Kidney (tissue), 14 donors: ENCODE measurements around the gene MEGF9. TPM values are rescaled to one million over a fixed set of nuclear protein-coding genes. Genes with fewer than 3 reads are reported as not detected.

ENCODE experiments used
- DNase-seq, 5 donors: peaks; one replicate each; pipeline ENCODE4 v3.0.0-alpha.2; 2013 to 2020
- FAIRE-seq: peaks from 2 replicates; lab custom pipeline; 2012; peaks lifted over from hg19 to GRCh38; lab: Jason Lieb, UNC
- H3K27ac ChIP-seq, 2 donors: one replicate each; pipeline ENCODE4 v1.7.0; 2013; ENCODE audit warnings: low read depth in 2 of 2, low read length in 2 of 2, inconsistent platforms in 1 of 2
- H3K27me3 ChIP-seq: one replicate; pipeline ENCODE4 v1.7.1; 2013; ENCODE audit warnings: low read length, inconsistent platforms; ENCODE audit not compliant: control insufficient read depth, insufficient read depth
- H3K36me3 ChIP-seq, 3 donors: one replicate each; pipeline versions ENCODE4 v1.7.0 to v1.7.1; 2013; ENCODE audit warnings: low read length in 3 of 3, control low read depth in 1 of 3, inconsistent platforms in 1 of 3; ENCODE audit not compliant: insufficient read depth in 3 of 3, control insufficient read depth in 2 of 3
- H3K4me1 ChIP-seq, 3 donors: one replicate each; pipeline versions ENCODE4 v1.7.0 to v1.7.1; 2013; ENCODE audit warnings: low read length in 3 of 3, inconsistent platforms in 1 of 3, low read depth in 1 of 3; ENCODE audit not compliant: control insufficient read depth in 2 of 3, insufficient read depth in 2 of 3
- H3K4me3 ChIP-seq, 3 donors: one replicate each; pipeline versions ENCODE4 v1.7.0 to v1.8.1; 2013; ENCODE audit warnings: low read length in 3 of 3, control low read depth in 1 of 3, inconsistent platforms in 1 of 3
- H3K9ac ChIP-seq, 3 donors: one replicate each; pipeline versions ENCODE4 v1.7.0 to v1.7.1; 2013; ENCODE audit warnings: low read length in 3 of 3, control low read depth in 1 of 3, inconsistent platforms in 1 of 3
- H3K9me3 ChIP-seq, 3 donors: one replicate each; pipeline versions ENCODE4 v1.7.0 to v1.7.1; 2013; ENCODE audit warnings: low read length in 3 of 3, control low read depth in 1 of 3, inconsistent platforms in 1 of 3; ENCODE audit not compliant: control insufficient read depth in 2 of 3, insufficient read depth in 1 of 3
- intact Hi-C: fragments of 100-400 bp; cut with DNase I; formaldehyde crosslinking; loops from one replicate; pipeline ENCODE4 v1.11.1; 2022
- polyA plus RNA-seq: library from polyadenylated mRNA; stranded (reverse); fragments of 350-450 nt; fragmentation: Illumina TruSeq; extraction: RNeasy Lipid Tissue Mini Kit (QIAGEN cat#74804); gene quantifications from one replicate; pipeline ENCODE4 v1.2.3, GENCODE V29; 2014; ENCODE audit warnings: low read depth, low replicate concordance; ENCODE audit not compliant: insufficient read depth
- total RNA-seq: library from RNA; stranded (reverse); fragmentation: NEBNext Ultra II Directional; extraction: Animal tissue kit (Norgen Biotek cat#: 25700); gene quantifications from one replicate; pipeline ENCODE4 v1.2.1, GENCODE V29; 2021
- TF ChIP-seq, protein P1 (sequence below): IDR thresholded peaks from 3 replicates; pipeline ENCODE4 v1.5.1; 2012; ENCODE audit warnings: mild to moderate bottlenecking, moderate library complexity, borderline replicate concordance; ENCODE audit not compliant: insufficient read depth; ENCODE audit errors: extremely low read depth
- donor health status: control.
- donor health status: control.
- donor health status: control.
- donor health status: control.
- donor health status: control.
- donor health status: DM: yes; HTN: yes; CAD: no.
- donor health status: Normal renal cell carcinoma (clear cell type).

MEGF9 gene
- total and polyA plus RNA-seq, 2 donors from 2014 or later: 12.4 to 20.4 TPM

DNA sequence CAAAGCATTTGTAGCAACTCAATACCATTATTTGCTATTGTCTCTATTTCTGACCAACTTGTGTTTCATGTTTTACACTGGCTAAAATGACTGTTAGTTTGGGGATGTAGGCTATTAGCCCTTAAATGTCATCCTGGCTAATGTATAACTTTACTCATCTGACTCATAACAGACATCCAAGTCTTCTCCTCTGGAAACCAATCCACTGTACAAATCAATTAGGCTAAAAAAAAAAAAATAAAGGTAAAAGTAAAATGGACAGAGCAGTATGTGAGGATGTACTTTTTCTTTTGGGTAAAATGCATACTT lies 20.6 kb downstream of the MEGF9 start:
- no peak overlapping the region for H3K27ac ChIP-seq
- H3K36me3 ChIP-seq: no peaks in the 10 kb centered on the region
- TF ChIP-seq, protein P1, sequence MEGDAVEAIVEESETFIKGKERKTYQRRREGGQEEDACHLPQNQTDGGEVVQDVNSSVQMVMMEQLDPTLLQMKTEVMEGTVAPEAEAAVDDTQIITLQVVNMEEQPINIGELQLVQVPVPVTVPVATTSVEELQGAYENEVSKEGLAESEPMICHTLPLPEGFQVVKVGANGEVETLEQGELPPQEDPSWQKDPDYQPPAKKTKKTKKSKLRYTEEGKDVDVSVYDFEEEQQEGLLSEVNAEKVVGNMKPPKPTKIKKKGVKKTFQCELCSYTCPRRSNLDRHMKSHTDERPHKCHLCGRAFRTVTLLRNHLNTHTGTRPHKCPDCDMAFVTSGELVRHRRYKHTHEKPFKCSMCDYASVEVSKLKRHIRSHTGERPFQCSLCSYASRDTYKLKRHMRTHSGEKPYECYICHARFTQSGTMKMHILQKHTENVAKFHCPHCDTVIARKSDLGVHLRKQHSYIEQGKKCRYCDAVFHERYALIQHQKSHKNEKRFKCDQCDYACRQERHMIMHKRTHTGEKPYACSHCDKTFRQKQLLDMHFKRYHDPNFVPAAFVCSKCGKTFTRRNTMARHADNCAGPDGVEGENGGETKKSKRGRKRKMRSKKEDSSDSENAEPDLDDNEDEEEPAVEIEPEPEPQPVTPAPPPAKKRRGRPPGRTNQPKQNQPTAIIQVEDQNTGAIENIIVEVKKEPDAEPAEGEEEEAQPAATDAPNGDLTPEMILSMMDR: no peak
- no peaks in the 10 kb centered on the region for H3K27me3 ChIP-seq
- DNase-seq: no peak
- H3K9ac ChIP-seq: no peak overlapping the region
- no peak overlapping the region for H3K4me3 ChIP-seq
- intact Hi-C loops: no loop called here
- FAIRE-seq: no peak
- H3K4me1 ChIP-seq: peaks cover 0 to 8% (median 3%) of the 10 kb centered on the region in 3 donors
- no peaks in the 10 kb centered on the region for H3K9me3 ChIP-seq

DNA sequence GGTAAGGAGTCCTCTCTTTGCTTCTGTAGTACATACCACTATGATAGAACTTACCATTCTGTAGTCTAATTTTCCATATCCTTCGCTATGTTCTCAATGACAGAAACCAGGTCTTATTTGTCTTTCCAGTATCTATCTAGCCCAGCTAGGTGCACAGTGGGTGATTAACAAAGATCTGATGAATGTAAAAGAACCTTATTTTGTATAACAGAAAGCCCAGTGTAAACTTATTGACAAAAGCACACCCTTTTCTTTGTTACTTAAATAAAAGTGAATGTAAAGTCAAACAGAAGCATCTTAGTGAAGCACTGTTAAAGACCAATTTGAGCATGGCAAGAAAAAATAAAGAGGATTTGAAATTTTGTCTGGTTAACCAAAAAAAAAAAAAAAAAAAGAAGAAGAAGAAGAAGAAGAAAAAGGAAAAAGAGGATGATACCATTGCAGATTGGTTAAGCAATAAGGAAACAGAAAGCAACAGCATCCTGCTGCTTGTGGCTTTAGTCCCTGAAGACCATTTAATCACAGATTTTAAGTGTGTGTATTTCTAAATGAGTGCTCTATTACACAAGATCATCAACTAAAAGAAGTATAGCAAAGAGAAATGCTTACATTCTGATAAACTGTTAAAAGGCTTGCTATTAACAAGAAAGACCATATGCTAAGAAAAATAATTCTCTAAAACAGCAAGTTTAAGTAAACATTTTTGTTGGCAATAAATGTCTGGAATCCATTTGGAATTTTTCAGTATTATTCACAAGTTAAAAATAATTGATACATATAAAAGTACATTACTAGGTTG lies 21.2 kb downstream of the MEGF9 start:
- H3K4me1 ChIP-seq: peaks cover 0 to 8% (median 3%) of the 10 kb centered on the region in 3 donors
- H3K27me3 ChIP-seq: no peaks in the 10 kb centered on the region
- H3K9me3 ChIP-seq: no peaks in the 10 kb centered on the region
- FAIRE-seq: no peak
- no peak overlapping the region for H3K9ac ChIP-seq
- TF ChIP-seq, protein P1: no peak
- H3K27ac ChIP-seq: no peak overlapping the region
- H3K36me3 ChIP-seq: no peaks in the 10 kb centered on the region
- intact Hi-C loops: no loop called here
- H3K4me3 ChIP-seq: no peak overlapping the region
- DNase-seq: peak in 2 of 5 donors; percentile 25 to 71

DNA sequence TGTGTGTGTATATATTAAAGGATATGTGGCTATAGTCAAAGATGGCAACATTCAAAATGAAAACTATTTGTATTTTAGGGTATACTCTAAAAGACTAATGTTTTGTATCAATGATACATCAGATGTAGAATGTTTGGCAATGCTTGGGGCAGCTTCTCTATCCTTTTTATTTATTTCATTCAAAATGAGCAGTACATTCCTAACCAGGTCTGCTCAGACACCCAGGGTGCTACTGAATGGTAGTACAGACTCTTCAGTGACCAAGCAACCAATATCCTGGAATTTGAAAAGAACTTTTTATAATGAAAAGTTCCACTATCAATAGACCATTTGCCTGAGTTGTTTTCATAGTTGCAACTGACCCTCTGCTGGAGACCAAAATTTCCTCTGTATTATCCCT lies 23.9 kb downstream of the MEGF9 start:
- no peaks in the 10 kb centered on the region for H3K9me3 ChIP-seq
- peaks cover 0 to 8% (median 3%) of the 10 kb centered on the region in 3 donors for H3K4me1 ChIP-seq
- H3K36me3 ChIP-seq: no peaks in the 10 kb centered on the region
- intact Hi-C loops: no loop called here
- FAIRE-seq (no peak), DNase-seq (no peak)
- no peak overlapping the region for H3K4me3 ChIP-seq
- no peaks in the 10 kb centered on the region for H3K27me3 ChIP-seq
- TF ChIP-seq, protein P1: no peak
- H3K27ac ChIP-seq: no peak overlapping the region
- no peak overlapping the region for H3K9ac ChIP-seq

DNA sequence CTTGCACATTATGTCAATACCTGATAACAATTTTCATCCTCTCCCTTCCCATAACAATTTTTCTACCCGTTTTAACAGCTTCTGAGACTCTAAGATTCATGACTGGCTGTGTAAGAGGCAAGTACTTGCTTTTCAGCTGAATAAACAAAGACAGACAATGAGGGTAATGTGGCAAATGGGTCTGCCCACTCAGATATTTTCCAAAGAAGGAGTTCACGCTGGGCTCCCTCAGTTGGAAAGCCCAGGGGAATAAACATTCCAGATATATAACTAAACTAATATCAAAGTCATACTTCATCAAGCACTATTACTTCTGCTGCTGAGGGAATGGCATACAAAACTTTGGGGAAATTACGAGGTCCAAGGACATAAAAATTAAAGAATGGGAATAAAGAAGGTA lies 24.4 kb downstream of the MEGF9 start:
- H3K9ac ChIP-seq: no peak overlapping the region
- TF ChIP-seq, protein P1: no peak

More for the DNA sequence above, 24.4 kb downstream of the MEGF9 start:
- FAIRE-seq (no peak), DNase-seq (peak in 2 of 5 donors; percentile 14 to 18)
- no peak overlapping the region for H3K4me3 ChIP-seq
- H3K27ac ChIP-seq: no peak overlapping the region
- intact Hi-C loops: no loop called here
- peaks cover 0 to 8% (median 3%) of the 10 kb centered on the region in 3 donors for H3K4me1 ChIP-seq
- H3K36me3 ChIP-seq: no peaks in the 10 kb centered on the region
- H3K27me3 ChIP-seq: no peaks in the 10 kb centered on the region
- H3K9me3 ChIP-seq: no peaks in the 10 kb centered on the region
